ENCODE results near the gene PDCD2L.

DNA sequence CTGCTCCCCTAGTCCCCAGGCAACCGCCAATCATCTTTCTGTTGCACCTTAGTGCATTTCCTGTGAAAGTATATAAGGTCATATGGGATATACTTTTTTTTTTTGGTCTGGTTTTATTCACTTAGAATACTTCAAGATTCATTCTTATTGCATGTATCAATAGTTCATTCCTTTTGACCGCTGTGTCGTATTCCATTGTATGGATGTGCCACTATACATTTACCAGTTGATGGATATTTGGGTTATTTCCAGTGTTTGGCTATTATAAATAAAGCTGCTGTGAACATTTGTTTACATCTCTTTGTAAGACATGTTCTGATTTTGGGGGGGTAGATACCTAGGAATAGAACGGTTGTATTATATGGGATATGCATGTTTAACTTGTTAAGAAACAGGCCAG is 14.1 kb downstream of the PDCD2L start:
- TF ChIP-seq, protein P1, sequence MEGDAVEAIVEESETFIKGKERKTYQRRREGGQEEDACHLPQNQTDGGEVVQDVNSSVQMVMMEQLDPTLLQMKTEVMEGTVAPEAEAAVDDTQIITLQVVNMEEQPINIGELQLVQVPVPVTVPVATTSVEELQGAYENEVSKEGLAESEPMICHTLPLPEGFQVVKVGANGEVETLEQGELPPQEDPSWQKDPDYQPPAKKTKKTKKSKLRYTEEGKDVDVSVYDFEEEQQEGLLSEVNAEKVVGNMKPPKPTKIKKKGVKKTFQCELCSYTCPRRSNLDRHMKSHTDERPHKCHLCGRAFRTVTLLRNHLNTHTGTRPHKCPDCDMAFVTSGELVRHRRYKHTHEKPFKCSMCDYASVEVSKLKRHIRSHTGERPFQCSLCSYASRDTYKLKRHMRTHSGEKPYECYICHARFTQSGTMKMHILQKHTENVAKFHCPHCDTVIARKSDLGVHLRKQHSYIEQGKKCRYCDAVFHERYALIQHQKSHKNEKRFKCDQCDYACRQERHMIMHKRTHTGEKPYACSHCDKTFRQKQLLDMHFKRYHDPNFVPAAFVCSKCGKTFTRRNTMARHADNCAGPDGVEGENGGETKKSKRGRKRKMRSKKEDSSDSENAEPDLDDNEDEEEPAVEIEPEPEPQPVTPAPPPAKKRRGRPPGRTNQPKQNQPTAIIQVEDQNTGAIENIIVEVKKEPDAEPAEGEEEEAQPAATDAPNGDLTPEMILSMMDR (IDR thresholded peaks at IDR 0.05): no peak
- no peak for TF ChIP-seq POLR2A (IDR thresholded peaks at IDR 0.05)

Measured in vagina (tissue), 2 donors.